Measurements from ENCODE around the gene CACFD1. TPM values are rescaled to one million over a fixed set of nuclear protein-coding genes. Genes with fewer than 3 reads are reported as not detected.

CACFD1 gene
- total and polyA plus RNA-seq, 2 of the 13 experiments (the other 11 are each of a cell fraction or from before 2014, with no cell fraction given) = 13.8 to 14.6 TPM

GRCh38 chr9:133417541-133418461 is 42.0 kb upstream of the CACFD1 start, which contains the start of gene REXO4 (continued):
- peak; percentile 96; the same call in 1 of the 2 replicates for TF ChIP-seq THAP8 (CRISPR knock-in tag; IDR thresholded peaks at IDR 0.05; ENCODE audit: borderline replicate concordance)
- TF ChIP-seq GTF3A (CRISPR knock-in tag; conservative IDR thresholded peaks at IDR 0.05) = no peak; the same call in 1 of the 2 replicates
- TF ChIP-seq ZNF138 (CRISPR knock-in tag; IDR thresholded peaks at IDR 0.05; ENCODE audit: low read depth) = peak; percentile 55; the same call in 1 of the 2 replicates
- peak; percentile 80; the same call in 1 of the 2 replicates for TF ChIP-seq KLF15 (CRISPR knock-in tag; IDR thresholded peaks at IDR 0.05; ENCODE audit: borderline replicate concordance)
- peak; percentile 71; the same call in 1 of the 2 replicates for TF ChIP-seq ZSCAN9 (CRISPR knock-in tag; IDR thresholded peaks at IDR 0.05; ENCODE audit: borderline replicate concordance)
- 0 out of 2 replicates have a peak, but pooled peaks have one; percentile 18 for TF ChIP-seq FOSL1 (CRISPR knock-in tag; IDR thresholded peaks at IDR 0.05; ENCODE audit: borderline replicate concordance)
- TF ChIP-seq ELF4 (CRISPR knock-in tag; IDR thresholded peaks at IDR 0.05; ENCODE audit: borderline replicate concordance) = peak; percentile 69; the same call in 1 of the 2 replicates
- no peak for TF ChIP-seq ZC3H4 (CRISPR knock-in tag; IDR thresholded peaks at IDR 0.05; ENCODE audit: borderline replicate concordance)
- TF ChIP-seq MIER2 (CRISPR knock-in tag; IDR thresholded peaks at IDR 0.05) = peak; percentile 50; the same call in 1 of the 2 replicates
- TF ChIP-seq ZFP82 (CRISPR knock-in tag; IDR thresholded peaks at IDR 0.05; ENCODE audit: borderline replicate concordance) = peak; percentile 75; the same call in 1 of the 2 replicates
- TF ChIP-seq ZNF10 (CRISPR knock-in tag; IDR thresholded peaks at IDR 0.05; ENCODE audit: borderline replicate concordance, low read depth) = no peak
- peak; percentile 63 for TF ChIP-seq CREB1 (IDR thresholded peaks at IDR 0.05)
- TF ChIP-seq CREB1 (CRISPR knock-in tag; IDR thresholded peaks at IDR 0.05) = peak; percentile 87
- peak; percentile 80; the same call in 1 of the 2 replicates for TF ChIP-seq ZNF24 (IDR thresholded peaks at IDR 0.05)
- TF ChIP-seq, protein P1, sequence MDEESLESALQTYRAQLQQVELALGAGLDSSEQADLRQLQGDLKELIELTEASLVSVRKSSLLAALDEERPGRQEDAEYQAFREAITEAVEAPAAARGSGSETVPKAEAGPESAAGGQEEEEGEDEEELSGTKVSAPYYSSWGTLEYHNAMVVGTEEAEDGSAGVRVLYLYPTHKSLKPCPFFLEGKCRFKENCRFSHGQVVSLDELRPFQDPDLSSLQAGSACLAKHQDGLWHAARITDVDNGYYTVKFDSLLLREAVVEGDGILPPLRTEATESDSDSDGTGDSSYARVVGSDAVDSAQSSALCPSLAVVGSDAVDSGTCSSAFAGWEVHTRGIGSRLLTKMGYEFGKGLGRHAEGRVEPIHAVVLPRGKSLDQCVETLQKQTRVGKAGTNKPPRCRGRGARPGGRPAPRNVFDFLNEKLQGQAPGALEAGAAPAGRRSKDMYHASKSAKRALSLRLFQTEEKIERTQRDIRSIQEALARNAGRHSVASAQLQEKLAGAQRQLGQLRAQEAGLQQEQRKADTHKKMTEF (CRISPR knock-in tag; IDR thresholded peaks at IDR 0.05) = peak; percentile 97
- TF ChIP-seq PRDM15 (CRISPR knock-in tag; IDR thresholded peaks at IDR 0.05) = peak; percentile 59; the same call in 1 of the 2 replicates
- TF ChIP-seq TBP (CRISPR knock-in tag; IDR thresholded peaks at IDR 0.05) = no peak
- TF ChIP-seq, protein P2, sequence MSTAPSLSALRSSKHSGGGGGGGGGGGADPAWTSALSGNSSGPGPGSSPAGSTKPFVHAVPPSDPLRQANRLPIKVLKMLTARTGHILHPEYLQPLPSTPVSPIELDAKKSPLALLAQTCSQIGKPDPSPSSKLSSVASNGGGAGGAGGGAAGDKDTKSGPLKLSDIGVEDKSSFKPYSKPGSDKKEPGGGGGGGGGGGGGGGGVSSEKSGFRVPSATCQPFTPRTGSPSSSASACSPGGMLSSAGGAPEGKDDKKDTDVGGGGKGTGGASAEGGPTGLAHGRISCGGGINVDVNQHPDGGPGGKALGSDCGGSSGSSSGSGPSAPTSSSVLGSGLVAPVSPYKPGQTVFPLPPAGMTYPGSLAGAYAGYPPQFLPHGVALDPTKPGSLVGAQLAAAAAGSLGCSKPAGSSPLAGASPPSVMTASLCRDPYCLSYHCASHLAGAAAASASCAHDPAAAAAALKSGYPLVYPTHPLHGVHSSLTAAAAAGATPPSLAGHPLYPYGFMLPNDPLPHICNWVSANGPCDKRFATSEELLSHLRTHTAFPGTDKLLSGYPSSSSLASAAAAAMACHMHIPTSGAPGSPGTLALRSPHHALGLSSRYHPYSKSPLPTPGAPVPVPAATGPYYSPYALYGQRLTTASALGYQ (CRISPR knock-in tag; IDR thresholded peaks at IDR 0.05) = peak; percentile 81; the same call in 1 of the 2 replicates
- no peak; the same call in 1 of the 2 replicates for TF ChIP-seq ZNF598 (CRISPR knock-in tag; IDR thresholded peaks at IDR 0.05; ENCODE audit: borderline replicate concordance)

Measured in HepG2 (cell line).